ENCODE results near the gene B3GNT4.
A peak's percentile ranks its signal among the peaks of the same experiment; 100 is the strongest.
"Not testable (repeated sequence)": the region's sequence is repeated elsewhere in the genome, so short reads cannot be mapped to it uniquely, and the experiment has no call there.

The B3GNT4 gene

DNA sequence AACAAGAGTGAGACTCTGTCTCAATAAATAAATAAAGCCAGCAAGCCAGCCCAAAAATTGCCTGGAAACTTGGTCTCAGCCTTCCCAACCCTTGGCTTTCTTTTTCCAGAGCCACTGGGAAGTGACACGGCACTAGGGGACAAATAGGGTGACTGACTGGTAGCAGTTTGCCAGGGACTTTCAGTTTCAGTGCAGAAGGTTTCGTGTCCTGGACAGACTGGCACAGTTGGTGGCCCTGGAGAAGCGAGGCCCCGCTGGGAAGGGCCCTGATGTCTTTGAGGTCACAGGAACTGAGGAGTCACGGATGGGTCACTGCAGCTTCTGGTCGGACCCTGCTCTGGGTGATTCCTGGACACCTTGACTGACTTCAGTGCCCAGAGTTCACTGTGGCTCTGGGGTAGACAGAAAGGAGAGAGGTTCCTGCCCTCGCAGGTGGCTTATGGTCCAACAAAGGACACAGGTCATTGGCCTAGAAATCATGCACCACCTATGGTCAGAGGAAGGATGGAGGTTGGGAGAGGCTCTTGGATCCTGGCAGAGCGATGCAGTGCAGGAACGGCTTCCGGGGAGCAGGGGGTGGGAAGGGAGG lies 17.9 kb upstream of the B3GNT4 start:
- FAIRE-seq: no peak
- DNase-seq (ENCODE audit: insufficient read length, low spot score): no peak

DNA sequence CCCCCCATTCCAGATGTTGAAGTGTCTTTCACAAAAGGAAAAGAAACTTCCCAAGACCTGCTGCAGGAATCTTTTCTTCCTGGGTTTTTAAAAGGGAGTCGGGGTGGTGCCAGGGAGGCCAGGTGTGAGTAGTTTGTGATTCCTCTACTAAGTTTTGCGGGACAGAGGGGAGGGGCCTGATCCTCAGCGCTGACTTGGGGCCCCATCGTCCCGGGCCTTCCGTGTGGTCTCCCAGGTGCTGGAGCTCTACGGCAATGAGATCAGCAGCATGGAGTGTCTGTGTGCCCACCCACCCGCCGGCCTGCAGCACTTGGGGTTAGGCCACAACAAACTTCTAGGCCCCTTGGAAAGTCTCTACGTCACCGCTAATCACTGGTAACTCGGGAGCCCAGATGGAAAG lies 16.0 kb upstream of the B3GNT4 start:
- FAIRE-seq: no peak
- no peak for DNase-seq (ENCODE audit: insufficient read length, low spot score)

DNA sequence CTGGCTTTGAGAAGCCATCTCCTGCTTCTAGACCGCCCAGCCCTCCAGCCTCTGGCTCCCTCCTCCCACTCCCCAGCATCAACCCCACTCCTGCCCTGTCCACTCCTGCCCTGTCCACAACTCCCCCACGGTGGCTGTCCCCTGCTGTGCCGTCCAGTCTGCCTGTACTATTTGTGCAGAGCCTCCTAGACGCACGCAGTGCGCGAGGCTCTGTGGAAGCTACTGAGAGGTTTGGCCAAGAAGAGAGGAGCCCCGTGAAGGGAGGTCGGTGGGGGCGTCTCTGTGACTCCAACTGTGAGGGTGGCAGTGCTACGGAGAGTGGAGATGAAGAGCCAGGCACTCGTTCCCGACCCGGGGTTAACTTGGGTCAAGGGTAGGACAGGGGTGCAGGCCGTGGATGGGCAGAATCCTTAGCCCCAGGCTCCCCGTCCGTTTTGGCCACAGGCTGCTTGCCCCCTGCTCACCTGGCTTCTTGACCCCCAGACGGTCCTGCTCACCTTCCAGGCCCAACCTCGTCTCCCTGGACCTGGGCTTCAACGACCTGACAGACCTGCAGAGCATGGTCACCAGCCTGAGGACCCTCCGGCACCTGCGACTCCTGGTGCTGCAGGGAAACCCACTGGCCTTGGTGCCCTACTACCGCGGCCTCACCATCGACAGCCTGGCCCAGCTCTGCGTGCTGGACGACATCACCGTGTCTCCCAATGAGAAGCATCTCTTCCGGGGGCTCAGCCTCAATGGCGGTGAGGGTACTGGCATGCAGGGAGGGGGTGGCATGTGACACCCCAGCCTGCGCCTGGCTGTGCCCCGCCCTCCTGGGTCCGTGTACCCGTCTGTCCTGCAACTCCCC lies 13.7 kb upstream of the B3GNT4 start:
- DNase-seq (ENCODE audit: insufficient read length, low spot score) (no peak), FAIRE-seq (no peak)

DNA sequence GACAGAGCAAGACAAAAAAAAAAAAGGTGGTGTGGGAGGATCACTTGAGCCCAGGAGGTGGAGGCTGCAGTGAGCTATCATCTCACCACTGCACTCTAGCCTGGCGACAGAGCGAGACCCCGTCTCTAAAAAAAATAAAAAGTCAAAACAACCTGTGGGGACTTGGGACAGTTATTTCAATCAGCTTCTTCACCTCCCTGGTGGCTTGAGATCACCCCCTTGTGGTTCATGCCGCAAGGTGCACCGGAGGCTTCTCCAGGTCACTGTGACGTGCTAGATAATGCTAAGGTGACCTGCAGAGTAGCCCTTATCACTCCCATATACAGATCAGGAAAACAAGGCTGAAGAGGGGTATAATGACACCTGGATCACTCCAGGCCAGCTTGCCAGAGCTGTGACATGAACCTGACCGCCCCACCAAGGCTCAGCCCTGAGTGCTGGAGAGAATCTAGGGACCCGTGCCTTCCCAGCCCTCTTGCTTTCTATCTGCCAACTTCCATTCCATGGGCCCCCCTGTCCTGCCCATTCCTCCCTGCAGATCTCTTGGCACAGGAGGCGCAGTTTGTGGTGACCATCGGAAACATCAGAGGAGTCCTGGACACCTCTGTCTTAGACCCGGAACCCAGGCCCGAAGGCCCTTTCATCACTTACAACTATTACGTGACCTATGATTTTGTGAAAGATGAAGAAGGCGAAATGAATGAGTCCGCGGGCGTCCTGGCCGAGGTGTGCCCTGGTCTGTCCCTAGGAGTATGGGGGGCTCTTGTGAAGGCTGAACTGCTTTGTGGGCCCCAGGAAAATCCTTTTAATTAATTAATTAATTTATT lies 12.5 kb upstream of the B3GNT4 start:
- DNase-seq (ENCODE audit: insufficient read length, low spot score): peak; percentile 72

DNA sequence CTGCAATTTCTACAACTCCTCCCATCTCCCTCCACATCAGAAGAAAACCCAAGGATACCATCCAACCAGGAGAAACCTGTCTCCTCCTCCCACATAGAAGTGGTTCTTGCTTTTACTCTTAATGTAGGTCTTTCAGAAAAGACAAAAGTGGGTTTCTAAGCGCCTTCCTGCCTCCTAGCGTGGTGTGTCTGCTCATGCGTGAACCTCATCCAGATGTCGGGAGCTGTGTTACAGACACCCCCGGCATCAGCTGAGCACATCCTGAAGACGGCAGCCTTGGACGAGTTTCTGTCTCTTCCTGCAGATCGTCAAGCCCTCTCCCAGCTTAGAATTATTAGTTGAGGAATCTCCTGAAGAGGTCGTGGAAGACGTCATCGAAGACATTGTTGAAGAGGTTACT lies 11.1 kb upstream of the B3GNT4 start:
- FAIRE-seq (no peak), DNase-seq (ENCODE audit: insufficient read length, low spot score) (no peak)

More for the DNA sequence above, 12.5 kb upstream of the B3GNT4 start:
- FAIRE-seq: peak; percentile 72

DNA sequence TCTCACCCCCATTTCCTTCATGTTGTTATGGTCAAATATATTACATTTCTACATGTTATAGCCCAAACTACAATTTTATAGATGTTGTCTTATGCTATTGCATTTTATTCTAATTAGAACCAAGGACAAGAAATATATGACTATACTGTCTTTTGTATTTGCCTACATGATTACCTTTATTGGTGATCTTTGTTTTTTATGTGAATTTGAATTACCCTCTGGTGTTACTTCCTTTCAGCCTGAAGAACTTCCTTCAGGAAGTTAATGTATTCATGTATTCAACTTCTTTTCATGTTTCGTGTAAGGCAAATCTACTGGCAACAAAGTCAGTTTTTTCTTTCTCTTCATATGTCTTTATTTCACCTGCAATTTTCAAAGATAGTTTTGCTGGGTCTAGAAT lies 8.7 kb upstream of the B3GNT4 start:
- FAIRE-seq: no peak
- no peak for DNase-seq (ENCODE audit: insufficient read length, low spot score)

DNA sequence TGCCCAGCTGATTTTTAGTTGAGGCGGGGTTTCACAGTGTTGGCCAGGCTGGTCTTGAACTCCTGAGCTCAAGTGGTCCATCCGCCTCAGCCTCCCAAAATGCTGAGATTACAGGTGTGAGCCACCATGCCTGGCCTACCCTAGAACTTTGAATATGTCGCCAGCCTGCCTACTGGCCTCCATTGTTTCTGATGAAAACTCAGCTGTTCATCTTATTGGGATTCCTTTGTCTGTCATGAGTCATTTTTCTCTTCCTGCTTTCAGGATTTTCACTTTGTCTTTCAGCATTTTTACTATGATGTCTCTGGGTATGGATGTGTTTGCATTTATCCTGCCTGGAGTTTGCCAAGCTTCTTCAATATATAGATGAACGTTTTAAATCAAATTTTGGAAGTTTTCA lies 8.1 kb upstream of the B3GNT4 start:
- DNase-seq (ENCODE audit: insufficient read length, low spot score) (no peak), FAIRE-seq (no peak)

DNA sequence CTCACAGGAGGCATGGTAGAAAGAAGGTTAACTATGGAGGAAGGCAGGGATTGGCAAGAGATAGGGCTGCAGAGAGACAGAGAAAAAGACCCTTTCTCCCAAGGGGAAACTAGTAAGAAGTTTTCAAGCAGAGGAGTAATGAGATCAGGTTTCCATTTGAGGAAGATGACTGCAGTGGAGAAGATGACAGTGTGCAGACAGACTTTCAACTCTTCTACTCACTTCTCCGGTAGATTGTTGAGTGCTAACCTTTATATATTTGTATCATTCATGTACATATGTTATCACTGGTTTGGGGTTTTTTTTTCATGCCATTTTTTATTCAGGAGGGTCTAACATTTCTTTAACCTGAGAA lies 5.9 kb upstream of the B3GNT4 start:
- no peak for DNase-seq (ENCODE audit: insufficient read length, low spot score)
- no peak for FAIRE-seq

DNA sequence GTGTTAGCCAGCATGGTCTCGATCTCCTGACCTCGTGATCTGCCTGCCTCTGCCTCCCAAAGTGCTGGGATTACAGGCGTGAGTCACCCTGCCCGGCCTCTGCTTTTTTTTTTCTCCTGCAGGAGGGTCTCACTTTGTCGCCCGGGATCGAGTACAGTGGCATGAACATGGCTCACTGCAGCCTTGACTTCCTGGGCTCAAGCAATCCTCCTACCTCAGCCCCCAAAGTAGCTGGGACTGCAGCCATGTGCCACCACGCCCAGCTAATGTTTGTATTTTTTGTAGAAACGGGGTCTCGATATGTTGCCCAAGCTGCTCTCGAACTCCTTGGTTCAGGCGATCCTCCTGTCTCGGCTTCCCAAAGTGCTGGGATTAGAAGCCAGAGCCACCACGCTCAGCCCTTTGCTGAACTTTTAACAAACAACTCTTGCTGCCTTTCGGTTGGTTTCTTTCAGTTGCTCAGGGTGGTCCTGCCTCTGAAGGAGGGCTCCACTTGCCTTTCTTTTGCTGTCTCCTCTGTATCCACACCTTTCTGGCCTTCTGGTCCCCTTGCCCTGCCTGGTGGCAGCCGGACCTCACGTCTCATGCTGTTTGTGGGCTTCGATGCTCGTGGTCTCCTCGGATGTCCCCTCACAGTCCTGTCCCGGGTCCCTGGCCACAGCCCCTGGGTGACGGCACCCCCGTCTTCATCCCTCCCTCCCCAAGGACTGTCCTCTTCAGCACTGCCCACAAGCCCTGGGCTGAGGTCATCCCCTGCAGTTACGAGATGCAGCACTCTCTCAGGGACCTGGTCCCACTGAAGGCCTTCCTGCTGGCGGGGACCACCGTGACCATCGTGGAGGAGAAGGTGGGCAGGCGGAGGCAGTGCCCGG lies 3.8 kb upstream of the B3GNT4 start:
- no peak for DNase-seq (ENCODE audit: insufficient read length, low spot score)
- no peak for FAIRE-seq

DNA sequence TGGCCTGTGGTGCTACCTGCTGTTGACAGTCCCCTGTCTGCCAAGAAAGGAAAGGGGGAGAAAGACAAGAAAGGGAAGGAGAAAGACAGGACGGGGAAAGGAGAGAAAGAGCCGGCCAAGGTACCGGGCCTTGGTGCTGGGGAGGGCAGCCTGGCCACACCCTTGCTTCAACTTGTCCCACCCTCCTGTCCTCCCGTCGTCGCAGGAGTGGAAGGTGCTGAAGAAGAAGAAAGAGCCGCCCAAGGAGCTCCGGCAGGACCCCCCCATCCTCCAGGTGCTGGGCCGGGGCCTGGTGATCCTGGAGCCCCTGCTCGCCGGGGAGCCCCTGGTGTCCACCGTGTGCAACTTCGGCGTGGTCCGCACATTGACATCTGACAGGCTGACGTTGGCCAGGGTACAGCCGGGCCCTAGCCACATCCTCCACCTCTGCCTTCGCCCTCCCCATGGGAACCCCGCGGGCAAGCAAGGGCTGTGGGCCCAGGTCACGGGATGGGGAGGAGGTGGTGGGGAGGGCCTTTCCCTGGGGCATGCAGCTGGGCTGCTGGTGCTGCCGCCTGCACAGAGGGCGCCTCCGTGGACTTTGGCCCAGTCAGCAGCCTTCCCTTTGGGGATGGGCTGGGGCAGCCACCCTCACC lies 2.9 kb upstream of the B3GNT4 start:
- DNase-seq (ENCODE audit: insufficient read length, low spot score) (no peak), FAIRE-seq (no peak)

DNA sequence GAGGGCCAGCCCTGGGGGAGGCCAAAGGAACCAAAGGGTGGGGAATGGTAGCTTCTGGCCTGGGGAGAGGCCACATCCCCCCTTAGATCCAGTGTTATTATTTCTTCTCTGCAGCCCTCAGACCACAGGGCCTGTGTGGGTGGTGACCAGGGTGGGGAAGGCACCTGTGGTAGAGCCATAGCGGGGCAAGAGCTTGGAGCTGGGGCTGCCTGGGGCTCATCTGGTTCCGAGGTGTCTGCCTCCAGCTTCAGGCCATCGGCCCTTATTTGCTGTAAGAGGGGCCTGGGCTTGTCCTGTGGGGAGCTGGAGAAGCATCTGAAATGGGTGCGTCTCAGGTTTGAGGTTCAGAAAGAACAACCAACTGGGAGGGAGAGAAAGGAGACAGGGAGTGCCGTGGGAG lies 2.1 kb upstream of the B3GNT4 start:
- FAIRE-seq: no peak

DNA sequence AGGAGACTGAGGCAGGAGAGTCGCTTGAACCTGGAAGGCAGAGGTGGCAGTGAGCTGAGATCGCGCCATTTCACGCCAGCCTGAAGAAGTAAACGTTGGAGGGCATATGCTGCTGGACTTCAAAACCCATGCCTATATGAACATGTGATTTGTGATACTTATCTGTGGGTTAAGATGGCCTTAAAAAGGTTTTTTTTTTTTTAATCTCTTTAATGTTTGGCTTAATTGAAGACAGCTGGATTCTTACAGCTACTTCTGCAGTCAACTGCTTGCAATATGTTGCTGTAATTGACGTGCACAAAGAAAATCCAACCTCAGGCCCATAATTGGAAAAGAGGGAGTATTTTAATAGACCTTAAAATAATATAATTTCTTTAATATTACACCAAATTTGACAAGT lies 1.5 kb upstream of the B3GNT4 start:
- FAIRE-seq (no peak), DNase-seq (ENCODE audit: insufficient read length, low spot score) (no peak)

More for the DNA sequence above, 2.1 kb upstream of the B3GNT4 start:
- no peak for DNase-seq (ENCODE audit: insufficient read length, low spot score)

DNA sequence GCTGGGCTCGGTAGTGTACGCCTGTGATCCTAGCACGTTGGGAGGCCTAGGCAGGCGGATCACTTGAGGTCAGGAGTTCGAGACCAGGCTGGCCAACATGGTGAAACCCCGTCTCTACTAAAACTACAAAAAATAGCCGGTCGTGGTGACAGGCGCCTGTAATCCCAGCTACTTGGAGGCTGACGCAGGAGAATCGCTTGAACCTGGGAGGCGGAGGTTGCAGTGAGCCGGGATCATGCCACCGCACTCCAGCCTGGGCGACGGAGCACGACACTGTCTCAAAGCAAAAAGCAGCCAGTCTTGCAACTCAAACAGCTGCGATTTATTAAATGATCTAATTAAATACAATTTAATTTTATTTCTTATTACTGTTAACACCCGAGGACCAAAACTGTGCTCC lies 698 bp upstream of the B3GNT4 start:
- DNase-seq (ENCODE audit: insufficient read length, low spot score): not testable (repeated sequence)

DNA sequence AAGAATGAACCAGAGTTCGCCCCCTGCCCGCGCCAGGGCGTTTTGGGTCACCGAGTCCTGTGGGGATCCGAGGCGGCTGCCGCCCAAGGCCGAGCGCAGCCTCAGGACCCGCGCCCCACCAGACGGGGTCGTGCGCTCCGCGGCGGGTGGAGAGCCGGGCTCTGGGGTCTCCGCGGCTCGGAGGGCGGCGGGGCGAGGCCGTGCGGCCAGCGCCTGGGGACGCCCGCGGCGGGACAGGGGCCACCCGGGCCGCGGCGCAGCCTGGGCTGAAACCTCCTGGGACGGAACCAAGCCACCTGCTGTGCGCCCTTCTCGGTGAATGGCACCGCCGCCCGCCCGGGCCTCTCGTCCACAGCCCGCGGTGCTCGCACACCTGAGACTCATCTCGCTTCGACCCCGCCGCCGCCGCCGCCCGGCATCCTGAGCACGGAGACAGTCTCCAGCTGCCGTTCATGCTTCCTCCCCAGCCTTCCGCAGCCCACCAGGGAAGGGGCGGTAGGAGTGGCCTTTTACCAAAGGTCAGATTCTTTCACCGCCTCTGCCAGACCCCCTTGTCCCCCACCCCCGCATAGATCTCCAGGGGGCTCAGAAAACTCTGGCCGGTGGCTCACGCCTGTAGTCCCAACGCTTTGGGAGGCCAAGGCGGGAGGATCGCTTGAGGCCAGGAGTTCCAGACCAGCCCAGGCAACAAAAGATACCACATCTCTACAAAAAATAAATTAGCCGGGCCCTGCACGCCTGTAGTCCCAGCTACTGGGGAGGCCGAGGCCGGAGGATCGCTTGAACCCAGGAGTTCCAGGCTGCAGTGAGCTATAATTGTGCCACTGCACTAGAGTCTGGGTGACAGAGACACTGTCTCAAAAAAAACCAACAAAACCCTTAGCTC lies 901 bp downstream of the B3GNT4 start:
- DNase-seq (ENCODE audit: insufficient read length, low spot score): no peak
- FAIRE-seq: no peak

More for the DNA sequence above, 698 bp upstream of the B3GNT4 start:
- not testable (repeated sequence) for FAIRE-seq

DNA sequence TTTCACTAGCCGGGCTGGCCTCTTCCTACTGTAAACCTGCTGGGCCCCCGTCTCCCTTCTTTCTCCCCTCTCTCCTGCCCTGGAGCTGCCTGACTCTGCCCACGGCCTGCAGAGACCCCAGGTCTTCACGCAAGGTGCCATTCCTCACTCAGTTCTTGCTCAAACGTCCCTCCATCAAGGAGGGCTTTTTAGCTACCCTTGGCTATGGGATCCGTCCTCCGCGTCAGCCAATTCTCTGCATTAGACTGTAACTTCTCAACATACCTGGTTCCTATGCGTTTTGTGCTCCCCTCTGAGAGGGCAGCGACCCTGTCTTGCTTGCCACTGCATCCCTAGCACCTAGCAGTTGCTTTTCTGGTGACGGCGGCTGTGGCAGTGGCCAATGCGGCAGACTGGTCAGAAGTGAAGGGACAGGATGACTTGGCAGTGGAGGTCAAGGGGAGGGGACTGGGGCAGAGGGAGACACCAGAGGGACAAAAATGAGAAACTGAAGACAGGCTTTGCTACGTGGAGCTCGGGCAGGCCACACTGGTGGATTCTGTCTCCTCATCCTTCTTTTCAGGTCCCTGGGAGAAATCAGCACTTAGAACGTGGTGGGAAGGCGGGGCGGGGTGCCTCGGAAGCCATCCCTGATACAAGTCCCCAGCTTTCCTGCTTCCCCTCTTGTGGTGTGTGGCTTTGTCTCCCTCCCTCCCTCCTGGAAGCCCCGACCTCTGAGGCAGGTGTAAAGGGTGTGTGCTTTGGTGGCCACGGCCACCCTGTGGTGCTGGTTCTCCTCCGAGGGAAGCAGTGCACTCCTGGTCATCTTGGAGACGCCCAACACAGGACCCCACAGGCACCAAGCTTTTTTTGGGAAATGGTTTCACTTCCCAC lies 1.8 kb downstream of the B3GNT4 start:
- peak; percentile 60 for FAIRE-seq

DNA sequence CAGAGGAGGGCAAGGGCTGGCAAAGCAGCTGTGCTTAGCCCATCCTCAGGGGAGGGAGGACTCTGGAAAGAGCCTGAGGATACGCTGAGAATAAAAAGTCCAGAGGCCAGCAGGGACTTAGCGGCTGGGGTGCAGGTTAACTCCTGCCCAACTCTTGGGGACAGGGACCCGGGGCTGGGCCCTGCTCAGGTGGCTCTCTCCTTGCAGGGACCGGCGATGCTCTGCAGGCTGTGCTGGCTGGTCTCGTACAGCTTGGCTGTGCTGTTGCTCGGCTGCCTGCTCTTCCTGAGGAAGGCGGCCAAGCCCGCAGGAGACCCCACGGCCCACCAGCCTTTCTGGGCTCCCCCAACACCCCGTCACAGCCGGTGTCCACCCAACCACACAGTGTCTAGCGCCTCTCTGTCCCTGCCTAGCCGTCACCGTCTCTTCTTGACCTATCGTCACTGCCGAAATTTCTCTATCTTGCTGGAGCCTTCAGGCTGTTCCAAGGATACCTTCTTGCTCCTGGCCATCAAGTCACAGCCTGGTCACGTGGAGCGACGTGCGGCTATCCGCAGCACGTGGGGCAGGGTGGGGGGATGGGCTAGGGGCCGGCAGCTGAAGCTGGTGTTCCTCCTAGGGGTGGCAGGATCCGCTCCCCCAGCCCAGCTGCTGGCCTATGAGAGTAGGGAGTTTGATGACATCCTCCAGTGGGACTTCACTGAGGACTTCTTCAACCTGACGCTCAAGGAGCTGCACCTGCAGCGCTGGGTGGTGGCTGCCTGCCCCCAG lies 2.8 kb downstream of the B3GNT4 start:
- FAIRE-seq: no peak
- no peak for DNase-seq (ENCODE audit: insufficient read length, low spot score)

More for the DNA sequence above, 1.8 kb downstream of the B3GNT4 start:
- DNase-seq (ENCODE audit: insufficient read length, low spot score): no peak

DNA sequence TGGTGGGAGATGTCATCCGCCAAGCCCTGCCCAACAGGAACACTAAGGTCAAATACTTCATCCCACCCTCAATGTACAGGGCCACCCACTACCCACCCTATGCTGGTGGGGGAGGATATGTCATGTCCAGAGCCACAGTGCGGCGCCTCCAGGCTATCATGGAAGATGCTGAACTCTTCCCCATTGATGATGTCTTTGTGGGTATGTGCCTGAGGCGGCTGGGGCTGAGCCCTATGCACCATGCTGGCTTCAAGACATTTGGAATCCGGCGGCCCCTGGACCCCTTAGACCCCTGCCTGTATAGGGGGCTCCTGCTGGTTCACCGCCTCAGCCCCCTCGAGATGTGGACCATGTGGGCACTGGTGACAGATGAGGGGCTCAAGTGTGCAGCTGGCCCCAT lies 3.5 kb downstream of the B3GNT4 start:
- DNase-seq (ENCODE audit: insufficient read length, low spot score) (no peak), FAIRE-seq (no peak)

Measured in HTR-8/SVneo (cell line).